SW480 (cell line): ENCODE data around the gene ACTR3.
A peak's percentile ranks its signal among the peaks of the same experiment; 100 is the strongest.
"Not testable (repeated sequence)": the region's sequence is repeated elsewhere in the genome, so short reads cannot be mapped to it uniquely, and the experiment has no call there.

Experiments used
- DNase-seq: peaks from one replicate; pipeline ENCODE4 v3.0.0-alpha.2; 2016; ENCODE audit warnings: low spot score

The ACTR3 gene

GRCh38 chr2:113889471-113890252 is at the start of gene ACTR3:
ACTR3 (plus strand) TSS chr2:113890089; CDS start chr2:113890280, 191 bp downstream.
- peak; percentile 97 for DNase-seq

- no peak for DNase-seq
These were observed 49.4 kb upstream of the ACTR3 start for GRCh38 chr2:113840518-113840917.

- DNase-seq: no peak
These were observed 46.8 kb upstream of the ACTR3 start for GRCh38 chr2:113842919-113843736.

DNA sequence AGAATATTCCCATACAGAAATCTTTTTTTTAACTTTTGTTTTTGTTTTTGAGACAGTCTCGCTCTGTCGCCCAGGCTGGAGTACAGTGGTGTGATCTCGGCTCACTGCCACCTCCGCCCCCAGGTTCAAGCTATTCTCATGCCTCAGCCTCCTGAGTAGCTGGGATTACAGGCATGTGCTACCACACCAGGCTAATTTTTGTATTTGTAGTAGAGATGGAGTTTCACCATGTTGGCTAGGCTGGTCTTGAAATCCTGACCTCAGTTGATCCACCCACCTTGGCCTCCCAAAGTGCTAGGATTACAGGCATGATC is 46.2 kb upstream of the ACTR3 start:
- DNase-seq: not testable (repeated sequence)

DNA sequence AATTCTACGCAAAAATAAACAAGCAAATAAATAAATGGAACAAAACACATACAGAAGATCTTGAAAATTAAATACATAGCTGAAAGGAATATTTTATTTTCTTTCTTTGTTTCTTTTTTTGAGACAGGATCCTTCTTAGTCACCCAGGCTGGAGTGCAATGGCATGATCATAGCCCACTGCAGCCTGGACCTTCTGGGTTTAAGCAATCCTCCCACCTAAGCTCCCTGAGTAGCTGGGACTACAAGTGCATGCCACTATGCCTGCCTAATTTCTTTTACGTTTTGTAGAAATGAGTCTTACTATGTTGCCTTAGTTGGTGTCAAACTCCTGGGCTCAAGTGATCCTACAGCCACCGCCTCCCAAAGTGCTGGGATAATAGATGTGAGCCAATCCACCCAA is 44.6 kb upstream of the ACTR3 start:
- DNase-seq: no peak

DNA sequence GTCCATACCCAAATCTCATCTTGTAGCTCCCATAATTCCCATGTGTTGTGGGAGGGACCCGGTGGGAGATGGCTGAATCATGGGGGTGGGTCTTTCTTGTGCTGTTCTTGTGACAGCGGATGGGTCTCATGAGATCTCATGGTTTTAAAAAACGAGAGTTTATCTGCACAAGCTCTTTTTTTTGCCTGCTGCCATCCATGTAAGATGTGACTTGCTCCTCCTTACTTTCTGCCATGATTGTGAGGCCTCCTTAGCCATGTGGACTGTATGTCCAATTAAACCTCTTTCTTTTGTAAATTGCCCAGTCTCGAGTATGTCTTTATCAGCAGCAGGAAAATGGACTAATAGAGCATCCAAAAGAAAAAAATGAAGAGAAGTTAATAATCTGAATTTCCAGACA is 44.1 kb upstream of the ACTR3 start:
- not testable (repeated sequence) for DNase-seq

DNA sequence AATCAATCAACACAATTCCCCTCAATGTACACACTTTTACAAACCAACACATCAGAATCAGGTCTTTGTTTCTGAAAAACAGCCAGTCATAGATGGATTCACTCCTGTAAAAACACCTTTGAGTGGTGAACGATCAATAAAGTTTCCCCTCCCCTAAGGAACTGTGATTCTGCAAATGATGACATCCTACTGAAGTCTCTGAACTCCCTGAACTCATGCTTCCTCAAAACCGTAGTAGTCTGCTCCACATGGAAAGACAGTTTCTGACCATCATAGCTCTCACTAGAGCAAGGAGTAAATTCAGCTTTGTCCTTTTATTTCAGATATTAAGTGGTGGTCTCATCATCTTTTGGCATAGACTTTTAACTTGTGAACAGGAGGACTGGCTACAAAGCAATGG is 43.5 kb upstream of the ACTR3 start:
- no peak for DNase-seq

DNA sequence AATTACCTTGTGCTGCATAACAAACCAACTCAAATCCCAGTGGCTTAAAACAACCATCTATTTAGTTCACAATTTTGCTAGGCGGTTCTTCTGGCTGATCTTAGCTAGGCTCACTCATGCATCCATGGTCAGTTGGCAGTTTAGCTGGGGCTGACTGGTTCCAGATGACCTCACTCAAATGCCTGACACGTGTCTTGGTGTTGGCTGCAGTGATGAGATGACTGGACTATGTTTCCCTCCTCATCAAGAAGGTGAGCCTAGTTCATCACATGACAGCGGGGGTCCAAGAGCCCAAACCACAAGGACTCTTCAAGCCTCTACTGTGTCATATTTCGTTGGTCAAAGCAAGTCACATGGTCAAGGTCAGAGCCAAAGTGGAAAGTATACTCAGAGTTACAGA is 42.7 kb upstream of the ACTR3 start:
- no peak for DNase-seq

- DNase-seq: peak; percentile 23
These were observed 41.0 kb upstream of the ACTR3 start for GRCh38 chr2:113848758-113849415.

DNA sequence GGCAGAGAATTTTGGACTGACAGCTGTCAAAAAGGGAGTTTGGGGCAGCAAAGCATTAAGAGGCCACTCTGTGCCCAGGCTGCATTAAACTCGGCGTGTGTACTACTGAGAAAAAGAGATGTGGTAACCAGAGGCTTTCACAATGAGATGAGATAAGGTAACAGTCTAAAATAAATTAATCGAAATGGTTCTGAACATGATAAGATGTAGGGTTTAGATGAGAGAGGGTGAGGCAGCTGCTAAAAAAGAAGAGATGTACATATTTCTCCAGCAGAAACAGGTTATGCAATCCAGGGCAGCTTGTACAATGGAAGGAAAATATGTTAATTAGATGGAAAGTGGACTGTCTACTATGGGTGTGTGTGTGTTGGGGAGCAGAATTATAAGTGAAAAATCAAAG is 39.2 kb upstream of the ACTR3 start:
- DNase-seq: no peak

GRCh38 chr2:113851640-113852039 is 38.2 kb upstream of the ACTR3 start:
- DNase-seq: no peak

- DNase-seq: no peak
These were observed 35.7 kb upstream of the ACTR3 start for GRCh38 chr2:113854208-113854607.

- no peak for DNase-seq
These were observed 34.7 kb upstream of the ACTR3 start for GRCh38 chr2:113854970-113855740.

GRCh38 chr2:113857464-113857863 is 32.4 kb upstream of the ACTR3 start:
- no peak for DNase-seq

GRCh38 chr2:113858764-113859163 is 31.1 kb upstream of the ACTR3 start:
- DNase-seq: peak; percentile 21

DNA sequence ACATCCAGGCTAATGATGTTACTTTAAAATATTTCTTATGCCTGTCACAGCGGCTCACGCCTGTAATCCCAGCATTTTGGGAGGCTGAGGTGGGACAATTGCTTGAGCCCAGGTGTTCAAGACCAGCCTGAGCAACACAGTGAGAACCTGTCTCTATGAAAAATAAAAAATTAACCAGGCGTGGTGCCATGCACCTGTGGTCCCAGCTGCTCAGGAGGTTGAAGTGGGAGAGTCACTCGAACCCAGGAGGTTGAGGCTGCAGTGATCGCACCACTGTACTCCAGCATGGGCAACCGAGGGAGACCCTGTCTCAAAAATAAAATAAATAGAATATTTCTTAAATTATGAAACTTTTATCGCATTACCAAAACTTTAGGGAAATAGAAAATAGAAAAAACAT is 28.1 kb upstream of the ACTR3 start:
- no peak for DNase-seq

DNA sequence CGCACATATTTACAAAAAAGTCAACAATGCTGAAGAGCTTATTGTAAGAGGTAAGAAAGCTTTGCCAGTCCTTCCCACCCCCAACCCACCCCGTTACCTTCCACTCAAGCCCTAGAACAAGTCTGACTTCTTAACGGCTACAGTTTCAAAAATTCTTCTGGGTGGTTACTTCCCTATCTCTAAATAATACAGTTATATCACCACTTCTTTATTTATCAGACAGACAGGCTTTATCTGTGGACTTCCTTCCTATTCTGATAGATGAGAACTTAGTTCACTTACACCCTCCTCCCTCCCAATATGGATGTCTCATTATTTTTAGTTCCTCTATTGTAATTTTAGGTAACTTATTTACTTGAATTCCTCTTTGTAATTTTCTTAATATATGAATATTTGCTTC is 26.7 kb upstream of the ACTR3 start:
- no peak for DNase-seq

GRCh38 chr2:113867571-113867970 is 22.3 kb upstream of the ACTR3 start:
- peak; percentile 61 for DNase-seq

DNA sequence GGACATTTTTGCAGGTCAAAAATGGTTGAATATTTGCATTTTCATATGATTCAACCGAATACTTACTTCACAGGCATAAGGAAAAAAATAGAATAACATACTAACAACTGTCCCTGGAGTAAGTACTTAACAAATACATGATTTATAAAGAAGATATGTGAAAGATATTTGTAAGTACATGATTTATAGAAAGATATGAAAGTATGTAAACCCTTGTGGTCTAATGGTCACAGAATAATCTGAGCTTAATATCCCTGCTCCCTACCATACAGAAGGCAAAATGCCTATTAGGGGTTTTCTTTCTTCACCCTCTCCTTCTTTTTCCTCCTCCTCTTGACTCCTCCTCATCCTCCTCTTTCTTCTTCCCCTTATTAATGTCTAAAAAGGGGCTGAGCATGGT is 20.6 kb upstream of the ACTR3 start:
- no peak for DNase-seq

DNA sequence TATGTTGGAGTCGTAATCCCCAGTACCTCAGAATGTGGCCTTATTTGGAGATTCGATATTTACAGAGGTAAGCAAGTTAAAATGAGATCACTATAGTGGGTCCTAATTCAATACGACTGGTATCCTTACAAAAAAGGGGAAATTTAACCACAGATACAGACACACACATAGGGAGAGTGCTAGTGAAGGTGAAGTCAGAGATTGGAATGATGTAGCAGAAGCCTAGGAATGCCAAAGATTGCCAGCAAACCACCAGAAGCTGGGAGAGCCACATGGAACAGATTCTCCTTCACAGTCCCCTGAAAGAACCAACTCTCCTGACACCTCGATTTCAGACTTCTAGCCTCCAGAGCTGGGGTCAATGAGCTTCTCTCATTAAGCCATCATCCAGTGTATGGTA is 17.7 kb upstream of the ACTR3 start:
- no peak for DNase-seq

GRCh38 chr2:113873867-113874266 is 16.0 kb upstream of the ACTR3 start:
- DNase-seq: no peak

DNA sequence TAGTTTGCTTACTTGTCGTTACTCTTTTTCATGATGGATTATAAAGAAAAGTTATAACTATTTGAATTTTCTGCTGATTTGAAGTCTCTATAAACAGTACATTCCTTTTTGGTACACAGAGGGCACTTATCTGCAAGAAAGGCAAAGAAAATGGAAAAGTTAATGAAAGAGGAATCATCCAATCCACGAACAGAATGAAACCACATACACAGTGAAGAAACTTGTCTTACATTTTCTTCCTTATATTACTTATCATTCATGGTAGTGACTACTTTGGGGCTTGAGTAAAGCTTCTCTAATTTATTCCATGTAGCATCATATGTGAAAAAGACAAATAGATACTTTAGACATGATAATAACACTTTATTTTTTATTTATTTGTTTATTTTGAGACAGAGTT is 14.8 kb upstream of the ACTR3 start:
- DNase-seq: no peak
